ENCODE results near the gene C1orf94. TPM values are rescaled to one million over a fixed set of nuclear protein-coding genes. Genes with fewer than 3 reads are reported as not detected.

Gene C1orf94
- total RNA-seq, 1 donor, result not detected

DNA sequence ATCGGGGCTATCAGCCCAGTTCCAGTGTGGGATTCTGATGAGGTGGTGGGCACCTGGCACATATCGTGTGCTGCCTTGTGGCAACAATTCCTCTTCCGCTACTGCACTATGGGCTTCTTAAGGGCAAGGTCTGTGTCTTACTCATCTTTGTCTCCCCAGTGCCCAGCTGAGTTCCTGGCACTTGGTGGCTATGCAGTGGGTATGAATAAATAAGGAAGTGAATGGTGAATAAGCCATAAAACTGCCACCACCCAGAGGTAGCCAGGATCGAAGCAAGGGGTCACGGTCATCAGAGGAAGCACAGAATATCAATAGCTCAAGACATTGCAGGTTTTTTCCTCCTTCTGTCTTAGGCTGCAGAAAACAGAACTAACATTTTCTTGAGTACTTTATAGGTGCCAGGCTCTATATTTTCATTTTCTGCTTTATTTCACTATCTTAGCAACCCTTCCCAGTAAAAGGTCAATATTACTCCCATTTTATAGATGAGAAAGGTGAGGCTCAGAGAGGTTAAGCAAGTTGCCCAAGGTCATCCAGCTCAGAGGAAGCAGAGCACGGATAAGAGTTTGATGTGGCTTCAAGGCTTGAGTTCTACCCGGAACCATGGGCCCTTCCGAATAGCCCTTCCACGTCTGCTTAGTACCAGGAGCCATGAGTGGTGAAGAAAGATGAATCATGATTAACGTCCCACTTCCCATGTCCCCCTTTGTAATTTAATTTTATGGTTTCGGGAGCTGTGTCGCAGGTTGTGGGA, 10.2 kb downstream of the C1orf94 start:
- no peak overlapping the region for H2AFZ ChIP-seq (ENCODE audit: low read length)
- no peak for TF ChIP-seq CTCF (IDR thresholded peaks at IDR 0.05; ENCODE audit: extremely low read depth, low read depth, low read length)
- H3K4me2 ChIP-seq (ENCODE audit: insufficient read depth, low read length), result no peak overlapping the region
- no peaks in the 10 kb centered on the region for H3K79me2 ChIP-seq (ENCODE audit: insufficient read depth, low read length)
- H3K27ac ChIP-seq (ENCODE audit: low read depth, low read length), result no peak overlapping the region
- no peaks in the 10 kb centered on the region for H3K27me3 ChIP-seq (ENCODE audit: insufficient read depth, low read length)
- no peak for DNase-seq (ENCODE audit: insufficient read length, low spot score, missing footprints)
- no peak overlapping the region for H3K4me3 ChIP-seq (ENCODE audit: insufficient read depth, low read length)
- H3K9me3 ChIP-seq (ENCODE audit: low read depth, low read length), result no peaks in the 10 kb centered on the region
- no peaks in the 10 kb centered on the region for H4K20me1 ChIP-seq (ENCODE audit: insufficient read depth, low read length)
- no peaks in the 10 kb centered on the region for H3K36me3 ChIP-seq (ENCODE audit: insufficient read depth, low read length)
- no peaks in the 10 kb centered on the region for H3K4me1 ChIP-seq (ENCODE audit: insufficient read depth, low read length)

GRCh38 chr1:34188418-34188817, 11.7 kb downstream of the C1orf94 start:
- H3K4me1 ChIP-seq (ENCODE audit: insufficient read depth, low read length), result no peaks in the 10 kb centered on the region
- no peak overlapping the region for H3K27ac ChIP-seq (ENCODE audit: low read depth, low read length)
- no peaks in the 10 kb centered on the region for H3K9me3 ChIP-seq (ENCODE audit: low read depth, low read length)
- no peak for DNase-seq (ENCODE audit: insufficient read length, low spot score, missing footprints)
- no peaks in the 10 kb centered on the region for H3K36me3 ChIP-seq (ENCODE audit: insufficient read depth, low read length)
- H3K27me3 ChIP-seq (ENCODE audit: insufficient read depth, low read length), result no peaks in the 10 kb centered on the region
- no peaks in the 10 kb centered on the region for H3K79me2 ChIP-seq (ENCODE audit: insufficient read depth, low read length)
- H4K20me1 ChIP-seq (ENCODE audit: insufficient read depth, low read length), result no peaks in the 10 kb centered on the region
- no peak overlapping the region for H3K4me2 ChIP-seq (ENCODE audit: insufficient read depth, low read length)
- no peak overlapping the region for H3K4me3 ChIP-seq (ENCODE audit: insufficient read depth, low read length)
- no peak for TF ChIP-seq CTCF (IDR thresholded peaks at IDR 0.05; ENCODE audit: extremely low read depth, low read depth, low read length)
- no peak overlapping the region for H2AFZ ChIP-seq (ENCODE audit: low read length)

DNA sequence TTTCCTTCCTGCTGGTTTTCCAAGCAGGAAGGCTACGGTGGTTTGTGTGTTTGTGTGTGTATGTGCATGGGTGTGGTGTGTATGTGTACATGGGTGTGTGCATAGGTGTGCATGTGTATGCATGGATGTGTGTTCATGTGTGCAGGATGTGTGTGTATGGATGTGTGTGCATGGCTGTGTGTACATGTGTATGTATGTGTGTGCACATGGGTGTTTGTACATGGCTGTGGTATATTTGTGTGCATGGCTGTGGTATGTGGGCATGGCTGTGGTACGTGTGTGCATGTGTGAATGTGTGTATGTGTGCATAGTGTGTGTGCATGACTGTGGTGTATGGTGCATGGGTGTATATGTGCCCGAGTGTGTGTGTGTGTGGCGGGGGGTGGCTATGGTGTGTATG, 12.3 kb downstream of the C1orf94 start:
- Histone ChIP-seq H3K27ac (ENCODE audit: low read depth, low read length) (no peak overlapping the region), H3K4me1 (ENCODE audit: insufficient read depth, low read length) (no peaks in the 10 kb centered on the region), H3K36me3 (ENCODE audit: insufficient read depth, low read length) (no peaks in the 10 kb centered on the region), H3K27me3 (ENCODE audit: insufficient read depth, low read length) (no peaks in the 10 kb centered on the region), H3K79me2 (ENCODE audit: insufficient read depth, low read length) (no peaks in the 10 kb centered on the region), H2AFZ (ENCODE audit: low read length) (no peak overlapping the region), H3K4me3 (ENCODE audit: insufficient read depth, low read length) (no peak overlapping the region), H4K20me1 (ENCODE audit: insufficient read depth, low read length) (no peaks in the 10 kb centered on the region), H3K4me2 (ENCODE audit: insufficient read depth, low read length) (no peak overlapping the region), H3K9me3 (ENCODE audit: low read depth, low read length) (no peaks in the 10 kb centered on the region)
- no peak for TF ChIP-seq CTCF (IDR thresholded peaks at IDR 0.05; ENCODE audit: extremely low read depth, low read depth, low read length)
- DNase-seq (ENCODE audit: insufficient read length, low spot score, missing footprints), result no peak

- H3K27me3 ChIP-seq (ENCODE audit: insufficient read depth, low read length), result no peaks in the 10 kb centered on the region
- no peaks in the 10 kb centered on the region for H3K79me2 ChIP-seq (ENCODE audit: insufficient read depth, low read length)
- TF ChIP-seq CTCF (IDR thresholded peaks at IDR 0.05; ENCODE audit: extremely low read depth, low read depth, low read length), result no peak
- no peaks in the 10 kb centered on the region for H3K36me3 ChIP-seq (ENCODE audit: insufficient read depth, low read length)
- no peaks in the 10 kb centered on the region for H3K9me3 ChIP-seq (ENCODE audit: low read depth, low read length)
- no peak for DNase-seq (ENCODE audit: insufficient read length, low spot score, missing footprints)
- H4K20me1 ChIP-seq (ENCODE audit: insufficient read depth, low read length), result no peaks in the 10 kb centered on the region
- H3K4me3 ChIP-seq (ENCODE audit: insufficient read depth, low read length), result no peak overlapping the region
- no peak overlapping the region for H3K27ac ChIP-seq (ENCODE audit: low read depth, low read length)
- H3K4me2 ChIP-seq (ENCODE audit: insufficient read depth, low read length), result no peak overlapping the region
- no peaks in the 10 kb centered on the region for H3K4me1 ChIP-seq (ENCODE audit: insufficient read depth, low read length)
- H2AFZ ChIP-seq (ENCODE audit: low read length), result no peak overlapping the region
Measured at GRCh38 chr1:34190692-34191091, 14.0 kb downstream of the C1orf94 start.
